ENCODE data around the gene SLC16A2. TPM values are rescaled to one million over a fixed set of nuclear protein-coding genes. Genes with fewer than 3 reads are reported as not detected.

SLC16A2 gene
- total RNA-seq, 1 donor from 2014 or later, result 17.0 TPM

- H3K9me3 Mint-ChIP-seq, result no peaks in the 10 kb centered on the region
- peaks cover 3% of the 10 kb centered on the region for H3K27me3 Mint-ChIP-seq
- peak overlapping the region; percentile 88 for H3K27ac Mint-ChIP-seq
Observed at GRCh38 chrX:74420196-74421035, 877 bp upstream of the SLC16A2 start.

DNA sequence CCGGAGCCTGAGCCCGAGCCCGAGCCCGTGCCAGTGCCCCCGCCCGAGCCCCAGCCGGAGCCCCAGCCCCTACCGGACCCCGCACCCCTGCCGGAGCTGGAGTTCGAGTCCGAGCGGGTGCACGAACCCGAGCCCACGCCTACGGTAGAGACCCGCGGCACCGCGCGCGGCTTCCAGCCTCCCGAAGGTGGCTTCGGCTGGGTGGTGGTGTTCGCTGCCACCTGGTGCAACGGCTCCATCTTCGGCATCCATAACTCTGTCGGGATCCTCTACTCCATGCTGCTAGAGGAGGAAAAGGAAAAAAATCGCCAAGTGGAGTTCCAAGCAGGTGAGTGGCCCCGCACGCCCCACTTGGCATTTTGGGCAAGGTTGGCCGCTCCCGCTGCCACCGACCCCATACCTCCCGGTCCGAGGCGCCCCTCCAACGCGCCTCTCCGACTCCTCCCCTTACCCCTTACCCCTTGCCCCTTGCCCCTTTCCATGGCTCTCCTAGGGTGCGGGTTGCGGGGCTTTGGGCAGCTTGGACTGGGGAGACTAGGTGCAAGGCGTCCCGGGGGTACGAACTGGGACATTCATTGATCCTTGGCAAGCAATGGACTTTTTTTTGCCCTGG, 553 bp downstream of the SLC16A2 start:
- Mint-ChIP-seq H3K4me1 (ENCODE audit: unreplicated experiment) (peaks cover 12% of the 10 kb centered on the region), H3K36me3 (no peaks in the 10 kb centered on the region), H3K27me3 (peaks cover 3% of the 10 kb centered on the region), H3K27ac (peak overlapping the region; percentile 26), H3K9me3 (no peaks in the 10 kb centered on the region), H3K4me3 (peak overlapping the region; percentile 87)
- DNase-seq (ENCODE audit: extremely low spot score, unreplicated experiment), result no peak
- no peak for TF ChIP-seq CTCF (conservative IDR thresholded peaks at IDR 0.05)

More at GRCh38 chrX:74420196-74421035, 877 bp upstream of the SLC16A2 start:
- peak; percentile 75 for DNase-seq (ENCODE audit: extremely low spot score, unreplicated experiment)
- H3K4me3 Mint-ChIP-seq, result peak overlapping the region; percentile 94
- no peaks in the 10 kb centered on the region for H3K36me3 Mint-ChIP-seq
- no peak for TF ChIP-seq CTCF (conservative IDR thresholded peaks at IDR 0.05)
- H3K4me1 Mint-ChIP-seq (ENCODE audit: unreplicated experiment), result peaks cover 12% of the 10 kb centered on the region

GRCh38 chrX:74422576-74423288, 1.4 kb downstream of the SLC16A2 start:
- no peaks in the 10 kb centered on the region for H3K36me3 Mint-ChIP-seq
- H3K27ac Mint-ChIP-seq, result peak overlapping the region; percentile 39
- H3K9me3 Mint-ChIP-seq, result no peaks in the 10 kb centered on the region
- DNase-seq (ENCODE audit: extremely low spot score, unreplicated experiment), result peak; percentile 75
- peak overlapping the region; percentile 87 for H3K4me3 Mint-ChIP-seq
- peaks cover 3% of the 10 kb centered on the region for H3K27me3 Mint-ChIP-seq
- H3K4me1 Mint-ChIP-seq (ENCODE audit: unreplicated experiment), result peaks cover 12% of the 10 kb centered on the region
- TF ChIP-seq CTCF (conservative IDR thresholded peaks at IDR 0.05), result peak; percentile 42

- no peaks in the 10 kb centered on the region for H3K36me3 Mint-ChIP-seq
- DNase-seq (ENCODE audit: extremely low spot score, unreplicated experiment), result no peak
- peaks cover 12% of the 10 kb centered on the region for H3K4me1 Mint-ChIP-seq (ENCODE audit: unreplicated experiment)
- no peaks in the 10 kb centered on the region for H3K9me3 Mint-ChIP-seq
- peak overlapping the region; percentile 87 for H3K4me3 Mint-ChIP-seq
- no peak overlapping the region for H3K27ac Mint-ChIP-seq
- peaks cover 3% of the 10 kb centered on the region for H3K27me3 Mint-ChIP-seq
- no peak for TF ChIP-seq CTCF (conservative IDR thresholded peaks at IDR 0.05)
Observed at GRCh38 chrX:74423289-74423998, 2.2 kb downstream of the SLC16A2 start.

GRCh38 chrX:74426071-74426470, 4.8 kb downstream of the SLC16A2 start:
- Mint-ChIP-seq H3K27ac (no peak overlapping the region), H3K9me3 (no peaks in the 10 kb centered on the region), H3K36me3 (no peaks in the 10 kb centered on the region), H3K27me3 (no peaks in the 10 kb centered on the region), H3K4me1 (ENCODE audit: unreplicated experiment) (peaks cover 6% of the 10 kb centered on the region), H3K4me3 (no peak overlapping the region)
- no peak for DNase-seq (ENCODE audit: extremely low spot score, unreplicated experiment)
- TF ChIP-seq CTCF (conservative IDR thresholded peaks at IDR 0.05), result no peak

All from type B pancreatic cell (in vitro differentiated cells).